Measurements from ENCODE around the gene VTI1A. TPM values are rescaled to one million over a fixed set of nuclear protein-coding genes. Genes with fewer than 3 reads are reported as not detected.

The VTI1A gene
- total RNA-seq, 1 donor from 2014 or later: 48.5 TPM

DNA sequence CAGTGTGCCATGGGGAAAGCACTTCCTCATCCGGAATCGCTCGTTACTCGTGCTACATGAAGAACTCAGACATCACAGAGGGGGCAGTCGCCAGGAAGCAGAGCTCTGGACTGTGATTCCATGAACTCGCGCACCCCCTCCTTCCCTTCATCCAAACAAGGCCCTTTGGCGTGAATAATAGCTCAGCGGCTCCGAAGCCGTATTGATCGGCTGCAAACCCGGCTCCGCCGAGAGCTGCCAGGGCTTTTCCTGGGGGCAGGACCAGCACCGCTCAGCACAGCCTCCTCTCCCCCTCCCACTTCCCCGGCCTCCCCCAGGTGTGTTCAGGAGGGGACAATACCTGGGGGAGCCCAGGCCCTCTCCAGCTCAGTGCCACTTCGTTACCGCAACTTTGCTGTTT is 374.0 kb downstream of the VTI1A start:
- intact Hi-C loops (cut with micrococcal nuclease): no loop called here

DNA sequence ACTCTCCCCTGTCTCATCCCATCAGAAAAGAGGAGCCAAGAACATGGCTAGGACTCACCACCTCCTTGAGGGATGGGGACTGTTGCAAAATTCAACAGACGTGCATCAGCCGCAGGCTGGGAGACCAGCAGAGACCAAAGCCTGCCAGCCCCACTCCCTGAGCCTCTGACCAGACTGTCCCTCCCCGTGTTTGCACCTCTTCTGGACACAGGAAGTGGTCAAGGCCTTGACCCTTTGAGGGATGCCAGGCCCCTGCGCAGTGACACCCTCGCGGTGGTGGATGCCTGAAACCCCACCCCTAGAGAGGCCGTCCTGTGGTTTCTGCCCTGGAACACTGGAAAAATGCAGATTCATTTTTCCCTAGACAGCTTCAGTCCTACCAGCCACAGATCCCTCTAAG is 374.6 kb downstream of the VTI1A start:
- intact Hi-C loops (cut with micrococcal nuclease): no loop called here

DNA sequence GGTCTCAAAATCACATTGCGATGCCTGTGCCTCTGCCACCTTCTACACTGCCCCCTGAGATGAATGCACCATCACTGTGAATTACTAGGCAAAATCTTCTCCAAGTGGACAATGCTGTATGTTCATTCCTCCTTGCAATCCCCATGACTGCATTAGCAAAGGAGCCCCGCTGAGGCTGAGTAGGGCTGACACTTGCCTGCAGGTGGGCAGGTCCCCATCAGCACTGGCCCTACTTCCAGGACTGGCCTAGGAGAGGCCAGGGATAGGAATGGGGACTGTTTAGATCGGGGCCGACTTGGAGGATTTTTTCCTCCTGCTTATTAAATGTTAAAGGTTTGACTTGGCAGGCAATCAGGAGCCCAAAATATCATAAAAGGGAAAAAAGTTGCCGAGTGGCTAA is 376.0 kb downstream of the VTI1A start:
- intact Hi-C loops (cut with micrococcal nuclease): no loop called here

DNA sequence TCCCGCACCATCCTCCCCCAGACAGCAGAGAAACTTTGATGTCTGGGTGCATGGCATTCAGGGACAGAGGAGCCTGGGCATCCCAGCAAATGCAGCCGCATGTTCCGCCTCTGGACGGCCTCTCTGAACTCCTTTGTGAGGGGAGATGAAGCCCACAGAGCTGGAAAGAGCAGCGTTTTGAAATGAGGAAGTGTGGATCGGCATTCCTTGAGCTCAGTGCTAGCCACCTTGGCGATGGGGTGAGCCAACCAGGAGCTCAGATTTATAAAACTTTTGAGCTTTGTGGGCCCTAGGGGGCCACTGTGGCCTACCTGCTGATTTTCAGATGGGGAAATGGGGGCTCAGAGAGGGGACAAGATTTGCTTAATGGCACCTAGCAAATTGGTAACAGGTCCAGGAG is 376.6 kb downstream of the VTI1A start:
- intact Hi-C loops (cut with micrococcal nuclease): no loop called here

DNA sequence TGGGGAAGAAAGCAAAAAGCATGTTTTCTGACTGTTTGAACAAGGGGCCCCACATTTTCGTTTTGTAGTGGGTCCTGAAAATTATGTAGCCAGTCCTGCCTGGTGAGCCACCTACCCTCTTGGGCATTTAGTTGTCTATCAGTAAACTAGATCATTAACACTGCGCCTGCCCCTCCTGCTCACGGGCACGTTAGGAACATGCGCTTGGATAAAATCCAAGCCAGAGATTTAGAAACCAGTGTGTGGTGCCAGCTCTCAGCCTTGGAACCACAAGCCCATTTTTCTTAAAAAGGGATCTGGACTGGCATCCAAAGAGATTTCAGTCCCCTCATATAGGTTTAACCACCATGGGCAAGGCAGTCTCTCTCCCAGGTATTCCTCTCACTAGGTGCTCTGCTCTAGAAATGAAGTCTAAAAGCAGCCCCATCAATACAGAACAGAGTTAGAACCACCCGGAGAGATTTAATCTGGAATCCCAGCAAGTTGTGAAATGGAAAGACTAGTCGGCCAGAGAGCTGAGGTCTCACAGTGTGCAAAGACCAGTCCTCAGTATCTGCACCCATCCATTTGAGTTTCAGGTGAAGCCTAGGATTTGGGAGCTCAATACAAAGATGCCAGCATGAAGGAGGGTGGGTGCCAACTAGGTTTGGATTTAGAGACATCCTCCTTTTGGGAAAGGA is 379.1 kb downstream of the VTI1A start:
- intact Hi-C loops (cut with micrococcal nuclease): no loop called here

DNA sequence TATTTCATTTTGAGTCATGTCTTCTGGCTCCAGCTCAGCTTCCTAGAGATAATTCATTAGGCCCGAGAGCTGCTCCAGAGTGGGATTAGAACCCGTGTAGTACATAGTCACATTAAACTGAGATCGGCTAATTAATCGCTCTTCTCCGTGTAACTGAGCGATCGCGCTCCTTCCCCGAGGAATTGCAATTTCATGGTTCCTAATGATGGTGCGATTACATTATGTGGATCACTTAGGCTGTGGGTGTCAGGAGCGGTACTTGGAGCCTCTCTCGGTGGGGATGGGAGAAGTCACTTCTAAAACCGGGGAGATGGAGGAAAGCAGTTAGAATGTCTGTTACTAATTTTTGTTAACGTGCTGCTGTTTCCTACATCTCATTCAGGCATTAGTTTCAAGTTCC is 380.1 kb downstream of the VTI1A start:
- intact Hi-C loops (cut with micrococcal nuclease): no loop called here

DNA sequence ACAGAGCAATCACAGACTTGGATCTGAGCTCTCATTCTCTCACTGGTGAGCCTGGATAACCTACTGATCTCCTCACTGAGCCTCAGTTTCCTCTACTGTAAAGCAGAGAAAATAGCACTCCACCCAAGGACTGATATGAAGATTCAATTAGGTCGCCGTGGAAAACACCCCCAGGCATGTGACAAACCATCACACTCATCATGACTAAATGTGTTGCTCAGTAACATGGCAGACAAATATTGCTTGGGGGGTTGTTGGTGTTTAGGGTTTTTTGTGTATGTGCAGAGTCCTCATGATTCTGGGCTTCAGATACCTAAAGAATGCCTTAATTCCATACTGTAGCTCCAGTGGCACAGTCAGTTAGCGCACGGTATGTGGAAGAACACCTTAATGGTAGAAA is 380.9 kb downstream of the VTI1A start:
- intact Hi-C loops (cut with micrococcal nuclease): no loop called here

DNA sequence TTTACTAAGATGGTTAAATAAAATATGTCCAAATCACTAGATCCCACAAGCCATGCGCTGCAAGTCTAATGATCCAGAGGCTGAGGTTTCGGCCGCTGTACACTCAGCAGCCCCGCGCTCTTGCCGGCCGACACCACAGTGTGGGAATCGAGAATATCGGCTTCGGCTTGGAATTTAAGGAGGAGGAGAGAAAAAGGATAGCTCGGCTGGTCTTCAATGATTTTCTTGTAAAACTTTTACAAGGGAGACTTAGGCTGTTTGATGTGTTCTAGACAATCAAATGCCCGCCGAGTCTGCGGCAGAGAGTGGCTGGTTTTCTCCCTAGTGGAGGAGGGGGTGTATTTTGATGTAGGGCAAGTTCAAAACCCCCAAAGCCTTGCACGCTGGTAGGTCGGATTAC is 384.8 kb downstream of the VTI1A start:
- intact Hi-C loops (cut with micrococcal nuclease): no loop called here

DNA sequence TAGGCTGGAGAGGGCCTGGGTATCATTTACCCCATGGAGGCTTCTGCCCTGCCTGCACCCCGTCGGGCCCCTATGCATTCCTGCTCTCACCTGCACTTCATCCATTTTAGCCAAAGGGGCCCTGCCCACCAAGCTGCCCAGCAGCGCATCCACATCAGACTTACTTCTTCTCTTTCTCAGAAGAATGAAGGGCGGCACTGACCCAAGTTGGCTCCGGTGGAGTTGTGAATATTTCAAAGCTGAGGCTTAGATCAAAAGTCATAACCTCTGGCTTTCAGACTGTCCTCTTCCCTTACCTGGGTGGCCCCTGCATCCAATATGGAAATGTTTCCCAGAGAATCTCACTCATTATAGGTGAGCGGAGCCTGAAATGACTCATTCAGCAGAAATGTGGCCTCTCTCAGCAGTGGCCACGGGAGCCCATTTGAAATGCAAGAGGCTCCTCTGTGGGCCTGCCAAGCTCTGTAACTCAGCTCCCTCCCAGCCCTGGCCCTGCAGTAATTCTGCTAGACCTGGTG is 385.4 kb downstream of the VTI1A start:
- intact Hi-C loops (cut with micrococcal nuclease): no loop called here

DNA sequence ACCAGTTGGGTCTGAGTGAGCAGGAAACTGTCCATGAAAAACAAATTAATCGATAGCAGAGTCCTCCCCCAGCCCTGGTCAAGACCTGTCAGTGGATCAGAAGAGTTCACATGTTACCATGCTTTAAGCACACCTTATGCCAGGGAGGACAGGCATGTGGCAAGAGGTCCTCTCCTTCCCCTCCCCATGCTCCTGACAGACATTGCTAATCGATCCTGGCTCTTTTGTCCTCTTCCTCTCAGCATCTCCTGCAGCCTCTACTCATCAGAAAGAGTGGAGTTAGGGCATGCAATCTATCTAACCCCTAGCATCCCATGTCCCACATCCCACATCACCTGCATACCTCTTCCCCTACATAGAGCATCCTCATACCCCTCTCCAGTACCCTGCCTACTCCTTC is 385.9 kb downstream of the VTI1A start:
- intact Hi-C loops (cut with micrococcal nuclease): no loop called here

DNA sequence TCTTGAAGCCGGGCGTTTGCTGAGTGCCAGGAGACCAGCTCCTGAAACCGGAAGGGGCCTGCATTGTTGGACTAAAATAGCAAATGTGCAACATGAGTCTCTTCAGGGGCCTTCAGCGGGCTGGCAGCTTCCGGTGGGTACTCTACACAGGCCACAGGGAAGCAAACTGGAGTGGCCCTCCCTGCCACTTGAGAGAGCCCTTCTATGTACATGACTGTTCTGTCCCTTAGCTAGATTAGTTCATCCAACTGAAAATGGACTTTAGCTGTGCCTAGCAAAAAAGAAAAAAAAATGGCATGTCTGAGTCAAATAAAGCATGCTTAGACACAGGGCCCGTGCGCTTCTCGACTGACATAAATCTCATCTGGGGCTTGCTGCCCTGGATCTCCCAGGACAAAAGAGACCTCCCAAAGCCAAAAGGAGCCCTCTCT is 387.8 kb downstream of the VTI1A start:
- intact Hi-C loops (cut with micrococcal nuclease): no loop called here

DNA sequence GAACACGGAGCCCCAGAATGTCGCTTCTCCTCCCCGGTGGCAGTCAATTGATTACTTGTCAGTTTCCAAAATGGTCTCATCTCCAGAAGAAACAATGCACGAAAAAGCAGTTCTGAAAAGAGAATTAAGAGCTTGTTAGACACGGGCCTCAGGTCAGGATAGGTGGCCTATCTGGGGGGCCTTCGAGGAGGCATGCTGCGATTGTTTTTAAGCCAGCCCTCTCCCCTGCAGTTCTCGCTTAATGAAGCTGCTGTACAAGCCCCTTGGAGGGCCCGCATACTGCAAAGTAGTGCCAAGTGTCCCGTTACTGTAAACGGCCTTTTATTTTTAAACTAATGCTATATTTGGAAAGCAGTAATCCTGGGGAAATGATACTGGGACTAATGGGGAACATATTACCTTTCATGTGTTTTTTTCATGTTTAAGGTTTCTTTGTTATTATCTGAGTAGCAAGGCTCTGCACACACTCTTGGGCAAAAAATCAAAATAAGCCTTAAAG is 388.3 kb downstream of the VTI1A start:
- intact Hi-C loops (cut with micrococcal nuclease): no loop called here

DNA sequence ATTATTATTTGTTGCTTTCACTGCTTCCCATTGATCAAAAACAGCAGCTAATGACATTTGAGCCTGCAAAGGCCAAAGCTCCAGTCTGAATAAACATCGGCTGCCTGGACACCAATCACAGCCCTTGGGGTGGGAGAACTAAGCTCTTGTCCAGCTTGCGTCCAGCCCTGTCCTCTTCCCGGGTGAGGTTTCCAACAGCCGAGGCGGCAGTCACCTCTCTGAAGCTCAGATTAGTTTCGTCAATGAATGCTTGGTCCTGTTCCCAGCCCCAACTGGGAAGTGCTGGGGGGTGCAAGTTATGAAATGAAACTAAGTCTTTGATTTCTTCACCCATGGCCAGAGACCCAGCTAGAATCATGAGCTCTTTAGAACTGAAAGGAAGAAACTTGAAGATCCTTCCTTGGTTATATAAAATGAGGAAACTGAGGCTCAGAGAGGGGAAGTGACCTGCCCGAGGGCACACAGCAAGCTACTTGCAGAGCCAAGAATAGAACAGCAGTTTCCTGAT is 389.0 kb downstream of the VTI1A start:
- intact Hi-C loops (cut with micrococcal nuclease): no loop called here

DNA sequence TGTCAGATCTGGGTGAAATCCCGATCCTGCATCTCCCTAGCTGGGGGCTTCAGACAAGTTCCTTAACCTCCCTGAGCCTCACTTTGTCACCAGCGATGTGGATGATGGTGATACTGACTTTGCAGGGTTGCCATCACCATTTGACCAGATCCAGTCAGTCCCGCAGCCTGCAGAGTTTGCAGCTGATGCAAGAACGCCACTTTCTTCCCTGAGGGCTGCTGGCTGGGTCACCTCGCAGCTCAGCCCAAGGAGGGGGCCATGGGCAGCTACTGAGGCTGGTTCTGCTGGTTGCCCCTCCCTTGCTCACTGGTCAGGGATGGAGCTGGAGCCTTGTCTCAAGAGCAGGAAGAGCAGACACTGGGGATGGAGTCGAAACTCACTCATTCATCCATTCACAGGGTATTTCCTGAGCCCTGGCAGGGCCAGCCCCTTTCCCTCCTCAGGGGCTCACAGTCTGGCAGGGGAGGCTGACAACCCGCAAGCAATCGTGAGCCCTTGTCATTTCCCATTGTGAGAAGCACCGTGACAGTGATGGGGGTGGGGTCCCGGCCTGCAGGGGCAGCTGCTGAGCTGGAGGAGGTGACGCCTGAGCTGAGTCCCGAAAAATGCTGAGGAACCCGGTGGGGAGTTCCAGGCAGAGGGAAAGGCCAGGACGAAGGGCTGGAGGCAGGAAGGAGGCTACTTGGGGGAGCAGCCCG is 391.9 kb downstream of the VTI1A start:
- intact Hi-C loops (cut with micrococcal nuclease): no loop called here

DNA sequence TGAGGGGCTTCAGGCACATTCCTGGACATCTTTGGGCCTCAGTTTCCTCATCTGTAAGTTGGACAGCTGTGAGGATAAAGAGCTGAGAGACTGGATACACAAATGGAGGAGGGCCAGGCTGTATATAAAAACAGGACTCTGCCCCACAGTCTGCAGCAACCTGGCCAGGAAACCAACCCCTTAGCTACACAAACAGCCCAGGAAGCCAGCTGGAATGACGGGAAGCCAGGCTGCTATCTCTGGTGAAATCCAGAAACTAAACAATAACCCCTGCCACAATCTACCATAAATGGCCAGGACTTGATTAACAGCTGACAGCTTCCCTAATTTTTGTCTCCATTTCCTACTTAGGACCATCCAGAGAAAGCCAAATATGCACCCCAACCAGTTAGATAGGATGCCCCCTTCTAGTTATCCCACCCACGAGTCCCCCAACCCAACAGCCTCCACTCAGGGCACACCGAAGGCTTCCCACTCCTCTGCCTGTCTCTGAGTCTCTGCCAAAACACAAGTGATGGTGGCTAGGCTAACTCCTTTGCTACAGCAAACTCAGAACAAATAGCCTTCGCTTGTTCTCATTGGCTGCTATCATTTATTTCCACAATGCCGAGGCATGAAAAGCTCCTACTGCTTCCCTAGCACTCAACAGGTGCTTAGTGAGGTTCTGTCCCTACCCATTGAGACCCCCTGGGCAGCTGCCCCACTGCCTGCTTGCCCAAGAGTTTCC is 393.1 kb downstream of the VTI1A start:
- intact Hi-C loops (cut with micrococcal nuclease): no loop called here

DNA sequence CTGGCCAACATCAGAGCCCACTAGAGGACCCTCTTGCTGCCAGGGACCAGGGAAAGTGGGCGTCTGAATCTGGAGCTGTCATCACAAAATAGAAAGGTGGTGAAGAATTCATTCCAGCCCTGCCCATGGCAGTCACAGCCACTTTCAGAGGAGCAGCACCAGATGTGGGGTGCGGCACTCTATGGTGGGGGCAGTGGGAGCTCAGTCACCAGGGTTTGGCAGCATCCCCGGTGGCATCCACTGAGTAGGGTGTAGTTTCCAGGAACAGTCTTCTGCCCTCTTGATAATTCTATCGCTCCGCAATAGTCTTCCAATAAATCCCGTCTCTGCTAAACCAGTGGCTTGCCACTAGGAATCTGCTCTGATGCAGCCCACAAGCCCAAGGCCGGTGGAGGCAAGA is 394.5 kb downstream of the VTI1A start:
- intact Hi-C loops (cut with micrococcal nuclease): no loop called here

DNA sequence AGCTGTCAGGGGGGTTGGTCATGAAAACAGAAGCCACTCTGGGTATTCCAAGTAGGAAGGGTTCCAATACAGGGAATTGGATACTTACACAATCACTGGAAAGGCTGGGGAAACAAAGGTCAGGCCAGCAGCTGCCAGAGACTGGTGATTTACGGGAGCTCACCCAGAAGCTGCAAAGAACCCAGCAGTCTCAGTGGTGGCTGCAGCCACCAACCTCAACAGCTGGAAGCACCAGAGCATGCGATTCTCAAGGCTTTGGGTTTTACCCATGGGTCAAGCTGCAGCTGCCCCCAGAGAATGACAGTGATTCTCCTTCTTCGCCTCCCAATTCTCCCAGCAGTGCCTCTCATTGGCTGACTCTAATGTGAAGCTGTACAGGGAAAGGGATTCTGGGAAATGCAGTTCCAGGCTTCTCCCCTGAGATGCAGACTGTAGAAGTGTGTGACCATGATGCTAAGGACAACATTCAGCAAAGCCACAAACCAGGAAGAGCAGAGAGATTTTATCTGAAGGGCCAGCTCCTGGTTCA is 395.9 kb downstream of the VTI1A start:
- intact Hi-C loops (cut with micrococcal nuclease): no loop called here

DNA sequence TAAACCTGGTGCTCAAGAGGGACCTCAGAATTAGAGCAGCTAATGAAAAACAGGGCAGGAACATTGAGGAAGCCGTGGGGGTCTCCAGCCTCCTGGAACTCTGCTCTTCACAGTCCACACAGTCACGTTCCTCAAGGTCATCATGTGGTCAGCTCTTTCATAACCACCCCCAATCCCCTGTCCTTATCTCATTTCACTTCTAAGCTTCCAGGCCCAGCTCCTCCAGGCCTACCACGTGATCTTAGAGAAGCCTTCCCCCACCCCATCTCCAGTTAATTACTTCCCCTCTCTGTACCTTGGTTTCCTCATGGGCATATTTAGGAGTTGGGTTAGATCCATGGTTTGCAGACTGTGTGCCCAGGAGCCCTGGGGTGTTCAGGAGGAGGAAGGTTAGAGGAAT is 396.6 kb downstream of the VTI1A start:
- intact Hi-C loops (cut with micrococcal nuclease): no loop called here

DNA sequence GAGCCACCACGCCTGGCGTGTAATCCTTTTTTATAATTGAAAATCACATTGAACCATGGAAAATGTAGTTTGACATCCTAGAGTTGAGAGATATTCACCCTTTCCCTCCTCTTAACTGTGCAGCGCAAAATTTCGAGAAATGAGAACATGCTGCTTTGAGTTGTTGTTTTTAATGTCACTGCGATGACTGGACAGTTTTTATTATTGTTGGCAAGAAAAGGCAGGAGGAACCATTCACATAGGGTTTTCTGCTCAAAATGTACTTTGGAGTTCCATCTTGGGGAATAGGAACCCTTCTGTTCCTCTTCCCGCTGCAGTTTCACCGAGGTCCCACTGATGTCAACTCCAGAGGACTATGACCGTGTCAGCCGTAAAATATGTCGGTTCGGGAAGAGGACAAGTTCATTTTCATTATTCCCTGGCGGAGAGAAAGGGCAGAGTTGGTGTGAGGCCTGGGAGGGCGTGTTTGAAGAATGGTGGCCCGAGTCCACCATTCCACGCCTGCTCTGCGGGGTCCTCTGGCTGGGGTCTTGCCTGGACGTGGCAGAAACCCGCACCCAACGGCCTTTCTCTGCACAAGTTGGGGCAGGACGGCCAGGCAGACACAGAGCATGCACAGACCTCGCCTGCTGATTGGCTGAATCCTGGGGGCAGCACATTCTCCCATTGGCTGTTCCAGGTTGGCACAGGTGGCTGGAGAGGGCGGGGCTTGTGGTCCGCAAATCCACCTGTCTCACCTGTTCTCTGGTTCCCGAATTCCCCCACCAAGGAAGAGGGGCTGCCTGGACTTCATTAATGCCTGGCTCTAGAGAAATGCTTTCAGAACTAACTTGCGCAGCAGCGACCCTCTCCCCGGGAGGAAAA is 397.9 kb downstream of the VTI1A start:
- intact Hi-C loops (cut with micrococcal nuclease): no loop called here

DNA sequence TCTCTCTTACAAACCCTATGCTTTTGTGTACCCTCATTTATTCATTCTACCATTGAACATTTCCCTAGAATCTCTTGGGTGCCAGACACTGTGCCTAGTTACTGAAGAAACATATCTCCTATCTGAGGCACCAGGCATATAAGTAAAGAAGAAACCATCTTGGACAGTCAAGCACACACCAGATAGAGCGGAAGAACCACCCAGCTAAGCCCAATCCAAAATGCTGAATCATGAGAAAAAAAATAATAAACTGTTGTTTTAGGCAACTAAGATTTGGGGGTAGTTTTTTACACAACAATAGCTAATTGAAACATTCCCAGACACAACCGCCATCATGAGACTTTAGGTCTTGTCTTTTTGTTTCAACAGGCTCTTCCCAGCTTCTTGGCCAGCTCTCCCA is 400.8 kb downstream of the VTI1A start:
- intact Hi-C loops (cut with micrococcal nuclease): no loop called here

DNA sequence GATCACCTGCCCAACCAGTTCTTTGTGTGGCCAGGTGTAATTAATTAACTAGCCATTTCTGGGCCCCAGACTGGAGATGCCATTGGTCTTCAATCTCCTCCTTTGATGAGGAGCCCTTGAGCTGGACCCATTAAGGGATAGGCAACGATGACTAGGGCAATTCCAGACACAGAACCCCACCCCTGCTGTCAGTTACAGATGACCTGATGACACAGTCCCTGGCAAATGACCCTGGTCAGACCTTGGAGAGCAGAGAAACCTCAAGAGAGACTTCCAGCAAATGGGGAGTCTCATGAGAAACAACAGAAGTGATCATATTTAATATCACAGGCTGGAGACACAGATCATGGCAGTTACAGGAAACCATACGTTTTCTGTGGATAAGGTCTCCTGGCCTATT is 401.2 kb downstream of the VTI1A start:
- intact Hi-C loops (cut with micrococcal nuclease): no loop called here

Data from T-helper 1 cell treated with Interleukin-12 subunit alpha and Interleukin-12 subunit beta and Interleukin-4 antibody, amounts not matched to agents 30 ng/mL and 1 ng/mL, for 36 hours (primary cell).